HG03060 (cell line): ENCODE data around the gene PDIA2.
"Not testable (repeated sequence)": the region's sequence is repeated elsewhere in the genome, so short reads cannot be mapped to it uniquely, and the experiment has no call there.

Experiments used
- ATAC-seq: cut with Tn5 transposase; IDR thresholded peaks from one replicate; pipeline ENCODE4 v1.9.1; 2021; ENCODE audit warnings: low read depth, moderate number of reproducible peaks; ENCODE audit not compliant: unreplicated experiment

The PDIA2 gene

DNA sequence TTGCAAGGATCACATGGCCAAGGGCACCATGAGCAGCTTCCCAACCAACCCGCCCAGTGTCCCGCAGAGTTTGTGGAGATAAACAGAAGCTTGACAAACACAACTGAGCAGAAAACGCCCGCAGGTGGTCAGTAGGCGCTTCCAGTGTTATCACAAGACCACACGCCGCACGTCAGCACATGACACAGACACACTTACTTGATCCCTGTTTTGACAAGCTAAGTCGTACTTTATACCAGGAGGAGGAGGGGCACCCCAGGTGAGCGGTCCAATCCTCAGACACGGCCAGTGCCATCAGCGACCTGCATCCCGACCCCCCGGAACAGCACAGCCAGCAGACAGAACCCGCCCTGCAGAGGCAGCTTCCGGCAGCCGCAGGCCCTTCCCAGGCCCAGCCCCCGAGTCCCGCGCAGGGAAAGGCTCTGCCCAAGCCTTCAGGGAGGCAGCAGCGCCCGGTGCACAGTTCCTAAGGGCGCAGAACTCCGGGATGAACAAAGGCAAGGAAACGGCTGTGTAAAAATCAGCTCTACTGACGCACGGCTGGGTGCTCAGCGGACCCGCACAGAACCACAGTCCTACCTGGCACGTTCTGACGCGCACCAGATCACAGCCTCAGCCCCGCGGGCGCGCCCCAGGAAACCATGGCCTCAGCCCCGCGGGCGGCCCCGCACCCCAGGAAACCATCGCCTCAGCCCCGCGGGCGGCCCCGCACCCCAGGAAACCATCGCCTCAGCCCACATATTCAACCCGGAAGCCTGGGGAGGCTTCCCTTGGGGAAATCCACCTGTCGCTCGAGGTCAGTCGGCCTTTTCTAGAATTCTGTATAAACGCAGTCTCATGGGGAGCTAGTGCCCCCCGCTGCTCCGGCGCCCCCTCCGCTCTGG lies 41.7 kb downstream of the PDIA2 start:
- no peak for ATAC-seq

DNA sequence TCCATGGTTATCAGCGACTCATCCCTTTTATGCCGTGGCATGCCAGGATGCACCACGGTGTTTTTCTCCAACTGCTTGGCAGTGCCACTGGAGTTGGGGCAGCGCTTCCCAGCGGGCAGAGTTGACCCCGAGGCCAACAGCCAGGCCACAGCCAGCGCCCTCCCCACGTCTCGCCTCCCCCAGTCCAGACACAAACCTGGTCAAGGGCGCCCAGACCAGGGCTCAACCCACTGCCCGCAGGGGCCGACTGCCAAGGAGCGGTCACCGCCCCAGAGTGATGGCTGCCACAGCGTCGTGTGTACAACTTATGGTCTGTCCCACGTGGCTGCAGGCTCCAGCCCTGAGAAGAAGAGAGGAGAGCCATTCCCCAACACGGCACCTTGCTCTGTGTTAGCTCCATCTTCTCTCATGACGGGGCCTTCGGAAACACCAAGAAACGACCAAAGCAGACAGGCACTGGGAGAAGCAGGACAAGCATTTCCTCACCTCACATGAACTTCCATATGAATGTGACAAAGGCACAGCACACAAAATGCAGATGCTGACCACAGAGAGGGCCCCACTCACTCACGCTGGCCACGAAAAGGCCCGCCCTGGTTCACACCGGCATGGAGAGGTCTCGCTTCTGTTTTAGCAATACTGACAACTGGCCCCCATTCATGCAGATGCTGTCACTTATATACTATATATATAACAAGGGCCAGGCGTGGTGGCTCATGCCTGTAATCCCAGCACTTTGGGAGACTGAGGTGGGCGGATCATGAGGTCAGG lies 42.6 kb downstream of the PDIA2 start:
- ATAC-seq, result no peak

DNA sequence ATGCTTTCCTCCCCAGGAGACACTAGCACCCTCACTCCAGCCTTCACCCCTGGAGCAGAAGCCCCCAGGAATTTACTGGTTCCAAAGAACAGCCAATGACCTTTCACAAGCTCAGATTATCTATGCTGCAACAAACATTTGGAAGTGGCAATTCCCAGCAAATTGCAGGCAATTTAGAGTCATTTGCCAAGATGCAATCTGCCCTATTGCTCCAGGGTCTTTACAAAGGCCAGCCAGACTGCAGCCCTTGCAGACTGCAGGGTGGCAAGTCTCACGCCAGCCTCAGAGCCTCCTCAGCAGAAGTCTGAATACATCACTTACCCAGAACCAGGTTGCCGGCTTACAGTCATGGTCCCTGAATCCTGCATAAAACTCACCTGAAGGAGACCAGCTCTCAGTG lies 47.8 kb downstream of the PDIA2 start:
- ATAC-seq, result no peak

DNA sequence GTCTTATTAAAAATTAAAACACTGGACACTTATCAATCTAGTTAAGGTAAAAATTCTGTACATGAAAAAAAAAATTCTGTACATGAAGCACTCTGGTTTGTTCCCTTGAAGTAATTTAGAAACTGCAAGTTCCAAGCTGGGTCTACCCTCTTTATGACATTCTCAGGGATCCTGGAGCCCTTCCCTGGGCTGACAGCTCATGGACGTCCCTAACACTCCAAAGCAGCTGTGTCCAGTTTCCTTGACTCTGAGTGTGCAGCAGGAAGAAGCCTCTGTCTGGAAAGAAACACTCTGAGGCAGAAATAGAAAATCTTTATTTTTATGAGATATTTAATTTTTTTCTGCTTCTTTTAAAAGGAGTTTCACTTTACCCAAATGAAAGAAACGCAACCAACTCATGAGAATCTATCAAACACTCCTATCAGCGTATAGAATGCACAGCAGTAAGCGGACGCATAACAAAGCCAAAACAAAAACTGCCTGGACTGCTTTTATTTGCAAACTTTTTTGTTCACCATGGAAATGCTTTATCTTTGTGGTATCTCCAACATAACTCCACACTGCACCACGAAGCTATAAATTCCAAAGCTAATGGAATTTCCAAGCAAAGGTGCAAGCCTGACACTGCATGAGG lies 48.3 kb downstream of the PDIA2 start:
- not testable (repeated sequence) for ATAC-seq

DNA sequence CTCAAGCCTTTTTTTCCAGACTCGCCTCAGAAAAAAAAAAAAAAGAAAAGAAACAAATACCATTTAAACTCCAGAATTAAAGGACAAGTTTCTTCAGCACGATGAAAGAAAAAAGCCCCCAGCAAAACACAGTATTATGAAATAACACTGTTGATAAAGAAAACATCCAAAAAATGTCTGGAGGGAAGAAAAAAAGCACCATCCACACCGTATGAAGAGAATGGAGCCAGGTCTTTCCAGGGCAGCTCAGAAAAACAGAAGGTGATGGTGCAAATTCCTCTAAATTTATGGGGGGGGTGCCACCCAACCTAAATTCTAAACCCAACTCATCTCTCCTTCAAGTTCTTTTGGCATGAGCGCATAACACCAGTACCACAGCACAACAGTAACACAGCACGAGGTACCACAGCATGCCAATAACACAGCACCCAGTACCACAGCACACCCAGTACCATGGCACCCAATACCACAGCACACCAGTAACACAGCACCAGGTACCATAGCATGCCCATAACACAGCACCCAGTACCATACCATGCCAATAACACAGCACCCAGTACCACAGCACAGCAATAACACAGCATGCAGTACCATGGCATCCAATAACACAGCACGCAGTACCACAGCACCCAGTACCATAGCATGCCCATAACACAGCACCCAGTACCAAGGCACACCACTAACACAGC lies 50.6 kb downstream of the PDIA2 start:
- no peak for ATAC-seq

DNA sequence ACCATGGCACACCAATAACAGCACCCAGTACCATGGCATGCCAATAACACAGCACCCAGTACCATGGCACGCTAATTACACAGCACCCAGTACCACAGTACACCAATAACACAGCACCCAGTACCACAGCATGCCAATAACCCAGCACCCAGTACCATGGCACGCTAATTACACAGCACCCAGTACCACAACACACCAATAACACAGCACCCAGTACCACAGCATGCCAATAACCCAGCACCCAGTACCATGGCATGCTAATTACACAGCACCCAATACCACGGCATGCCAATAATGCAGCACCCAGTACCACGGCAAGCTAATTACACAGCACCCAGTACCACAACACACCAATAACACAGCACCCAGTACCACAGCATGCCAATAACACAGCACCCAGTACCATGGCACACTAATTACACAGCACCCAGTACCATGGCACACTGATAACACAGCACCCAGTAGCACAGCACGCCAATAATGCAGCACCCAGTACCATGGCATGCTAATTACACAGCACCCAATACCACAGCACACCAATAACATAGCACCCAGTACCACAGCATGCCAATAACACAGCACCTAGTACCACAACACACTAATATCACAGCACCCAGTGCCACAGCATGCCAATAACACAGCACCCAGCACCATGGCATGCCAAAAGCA lies 51.3 kb downstream of the PDIA2 start:
- ATAC-seq, result not testable (repeated sequence)

DNA sequence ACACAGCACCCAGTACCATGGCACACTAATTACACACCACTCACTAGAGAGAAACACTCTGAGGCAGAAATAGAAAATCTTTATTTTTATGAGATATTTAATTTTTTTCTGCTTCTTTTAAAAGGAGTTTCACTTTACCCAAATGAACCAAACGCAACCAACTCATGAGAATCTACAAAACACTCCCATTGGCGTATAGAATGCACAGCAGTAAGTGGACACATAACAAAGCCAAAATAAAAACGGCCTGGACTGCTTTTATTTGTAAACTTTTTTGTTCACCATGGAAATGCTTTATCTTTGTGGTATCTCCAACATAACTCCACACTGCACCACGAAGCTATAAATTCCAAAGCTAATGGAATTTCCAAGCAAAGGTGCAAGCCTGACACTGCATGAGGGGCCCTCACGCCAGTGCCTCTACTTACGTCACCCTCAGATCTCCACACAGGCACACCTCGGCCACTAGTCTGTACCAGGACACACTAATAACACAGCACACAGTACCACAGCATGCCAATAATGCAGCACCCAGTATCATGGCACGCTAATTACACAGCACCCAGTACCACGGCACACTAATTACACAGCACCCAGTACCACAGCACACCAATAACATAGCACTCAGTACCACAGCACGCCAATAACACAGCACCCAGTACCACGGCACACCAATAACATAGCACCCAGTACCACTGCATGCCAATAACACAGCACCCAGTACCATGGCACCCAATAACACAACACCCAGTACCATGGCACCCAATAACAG lies 52.1 kb downstream of the PDIA2 start:
- ATAC-seq, result not testable (repeated sequence)

DNA sequence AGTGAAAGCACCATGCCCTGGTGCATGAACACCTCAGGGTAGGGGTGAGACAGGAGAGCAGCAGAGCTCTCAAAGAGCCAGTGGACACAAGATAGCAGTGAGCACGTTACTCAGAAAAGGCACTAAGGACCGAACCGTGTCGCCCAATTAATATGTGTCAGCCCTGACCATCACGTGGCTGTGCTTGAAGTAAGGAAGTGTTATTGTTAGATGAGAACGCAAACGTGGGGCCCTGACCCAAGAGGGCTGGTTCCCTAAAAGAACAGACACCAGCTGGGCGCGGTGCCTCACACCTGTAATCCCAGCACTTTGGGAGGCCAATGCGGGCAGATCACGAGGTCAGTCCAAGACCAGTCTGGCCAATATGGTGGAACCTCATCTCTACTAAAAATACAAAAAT lies 53.3 kb downstream of the PDIA2 start:
- ATAC-seq, result no peak
